BLaER1 treated with 17β-estradiol and CSF1 and Interleukin-3, amounts not matched to agents 10 nM and 100 nM (cell line): Measurements from ENCODE around the gene UNC93A.
"Not testable (repeated sequence)": the region's sequence is repeated elsewhere in the genome, so short reads cannot be mapped to it uniquely, and the experiment has no call there.

Experiments
- H3K27ac ChIP-seq, 11 experiments: shearing (Covaris generic); formaldehyde crosslinking; 2 replicates each; pipeline ENCODE4 v1.8.1; 2022
- H3K27me3 ChIP-seq, 11 experiments: shearing (Covaris generic); formaldehyde crosslinking; 2 replicates each; pipeline ENCODE4 v1.8.1; 2022
- H3K36me3 ChIP-seq, 11 experiments: shearing (Covaris generic); formaldehyde crosslinking; 2 replicates each; pipeline ENCODE4 v1.8.1; 2022
- H3K4me1 ChIP-seq, 10 experiments: shearing (Covaris generic); formaldehyde crosslinking; 2 replicates each; pipeline ENCODE4 v1.8.1; 2022
- H3K4me2 ChIP-seq, 11 experiments: shearing (Covaris generic); formaldehyde crosslinking; 2 replicates each; pipeline ENCODE4 v1.8.1; 2022
- H3K4me3 ChIP-seq, 10 experiments: shearing (Covaris generic); formaldehyde crosslinking; 2 replicates each; pipeline ENCODE4 v1.8.1; 2022
- H3K9ac ChIP-seq, 11 experiments: shearing (Covaris generic); formaldehyde crosslinking; 2 replicates each; pipeline ENCODE4 v1.8.1; 2022
- H3K9me3 ChIP-seq, 11 experiments: shearing (Covaris generic); formaldehyde crosslinking; replicated peaks in 1 of 11; 2 replicates each; pipeline ENCODE4 v1.8.1; 2022
- H4K20me1 ChIP-seq, 11 experiments: shearing (Covaris generic); formaldehyde crosslinking; 2 replicates each; pipeline ENCODE4 v1.8.1; 2022
- Cebpa-rat ChIP-seq, 11 experiments: shearing (Covaris generic); IDR thresholded peaks; 2 replicates each; pipeline ENCODE4 v1.8.1; 2022

Gene UNC93A

GRCh38 chr6:167279766-167280446, 11.2 kb upstream of the UNC93A start:
- no peak overlapping the region for H3K4me3 ChIP-seq
- no peaks in the 10 kb centered on the region for H3K9me3 ChIP-seq
- no peaks in the 10 kb centered on the region for H3K36me3 ChIP-seq
- H3K4me1 ChIP-seq = peaks cover 0 to 24% (median 16%) of the 10 kb centered on the region in 10 experiments; a peak in 16 of 20 replicates
- no peak overlapping the region for H3K9ac ChIP-seq
- H4K20me1 ChIP-seq = no peaks in the 10 kb centered on the region
- H3K4me2 ChIP-seq = no peak overlapping the region
- no peaks in the 10 kb centered on the region for H3K27me3 ChIP-seq
- no peak overlapping the region for H3K27ac ChIP-seq
- TF ChIP-seq Cebpa-rat (IDR thresholded peaks at IDR 0.05) = no peak

DNA sequence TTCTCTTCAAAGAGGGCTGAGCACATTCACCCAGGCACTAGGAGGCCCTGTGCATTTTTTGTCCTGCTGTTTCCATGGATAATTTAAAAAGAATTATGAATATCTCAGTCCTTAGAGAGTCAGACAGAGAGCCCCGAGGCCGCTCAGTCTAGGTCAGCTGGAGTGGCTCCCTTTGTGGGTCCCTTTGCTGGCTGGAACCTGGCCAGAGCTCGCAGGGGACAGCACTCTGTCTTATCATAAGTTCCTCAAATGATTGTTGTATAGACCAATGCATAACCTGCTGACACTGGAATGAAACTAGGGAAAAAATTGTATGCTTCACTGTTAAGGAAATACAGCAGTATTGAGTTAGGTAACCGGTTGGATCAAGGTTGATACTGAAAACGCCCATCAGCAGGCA, 10.6 kb upstream of the UNC93A start:
- not testable (repeated sequence) for H3K4me3 ChIP-seq, H3K4me2 ChIP-seq, H3K9ac ChIP-seq, H3K36me3 ChIP-seq, H3K9me3 ChIP-seq, H3K27me3 ChIP-seq, H4K20me1 ChIP-seq, H3K27ac ChIP-seq
- H3K4me1 ChIP-seq = peaks cover 0 to 24% (median 16%) of the 10 kb centered on the region in 10 experiments; a peak in 16 of 20 replicates

DNA sequence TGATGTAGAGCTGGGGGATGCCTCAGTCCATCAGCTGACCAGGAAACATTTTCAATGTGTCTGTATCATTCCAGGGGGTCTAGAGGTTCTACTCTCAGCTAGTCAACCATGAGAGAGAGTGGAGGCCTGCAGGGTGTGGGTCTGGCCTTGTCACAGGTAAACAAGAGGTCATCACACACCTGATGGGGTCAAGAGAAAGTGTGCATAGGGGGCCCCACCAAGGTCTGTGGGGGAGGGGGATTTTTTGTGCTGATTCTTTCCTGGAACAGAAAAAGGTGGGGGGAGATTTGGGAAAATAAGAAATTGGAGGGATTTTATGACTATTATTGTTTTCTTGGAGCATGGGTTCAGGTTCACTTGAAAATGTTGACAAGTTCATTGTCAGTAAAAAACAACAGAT, 8.9 kb upstream of the UNC93A start:
- no peak for TF ChIP-seq Cebpa-rat (IDR thresholded peaks at IDR 0.05)
- Histone ChIP-seq H3K4me3 (no peak overlapping the region), H3K36me3 (no peaks in the 10 kb centered on the region), H3K4me2 (no peak overlapping the region), H3K9me3 (no peaks in the 10 kb centered on the region), H3K27me3 (no peaks in the 10 kb centered on the region), H3K4me1 (peaks cover 0 to 20% (median 13%) of the 10 kb centered on the region in 10 experiments; a peak in 16 of 20 replicates), H3K9ac (no peak overlapping the region), H4K20me1 (no peaks in the 10 kb centered on the region), H3K27ac (no peak overlapping the region)

- not testable (repeated sequence) for H3K4me3 ChIP-seq, H3K9ac ChIP-seq, H3K9me3 ChIP-seq, H4K20me1 ChIP-seq, H3K27ac ChIP-seq, H3K4me1 ChIP-seq, H3K36me3 ChIP-seq, H3K4me2 ChIP-seq, H3K27me3 ChIP-seq
Measured at GRCh38 chr6:167284565-167284964, 6.5 kb upstream of the UNC93A start.

- Histone ChIP-seq H3K4me2 (no peak overlapping the region), H3K9me3 (no peaks in the 10 kb centered on the region), H3K4me3 (no peak overlapping the region), H3K9ac (no peak overlapping the region), H3K27ac (no peak overlapping the region), H3K27me3 (no peaks in the 10 kb centered on the region), H3K4me1 (no peaks in the 10 kb centered on the region), H3K36me3 (no peaks in the 10 kb centered on the region), H4K20me1 (no peaks in the 10 kb centered on the region)
- TF ChIP-seq Cebpa-rat (IDR thresholded peaks at IDR 0.05) = no peak
Measured at GRCh38 chr6:167285077-167285770, 5.9 kb upstream of the UNC93A start.

- no peaks in the 10 kb centered on the region for H3K36me3 ChIP-seq
- H4K20me1 ChIP-seq = no peaks in the 10 kb centered on the region
- no peaks in the 10 kb centered on the region for H3K9me3 ChIP-seq
- no peak overlapping the region for H3K27ac ChIP-seq
- no peak overlapping the region for H3K4me3 ChIP-seq
- no peaks in the 10 kb centered on the region for H3K27me3 ChIP-seq
- peaks cover 0 to 6% (median 0%) of the 10 kb centered on the region in 10 experiments; a peak in 1 of 20 replicates for H3K4me1 ChIP-seq
- no peak overlapping the region for H3K9ac ChIP-seq
- no peak overlapping the region for H3K4me2 ChIP-seq
- no peak for TF ChIP-seq Cebpa-rat (IDR thresholded peaks at IDR 0.05)
Measured at GRCh38 chr6:167287513-167288048, 3.5 kb upstream of the UNC93A start.

- not testable (repeated sequence) for H3K4me2 ChIP-seq, H3K4me1 ChIP-seq, H3K27ac ChIP-seq, H3K4me3 ChIP-seq, H3K9me3 ChIP-seq, H3K36me3 ChIP-seq, H3K27me3 ChIP-seq, H4K20me1 ChIP-seq, H3K9ac ChIP-seq
Measured at GRCh38 chr6:167288591-167289225, 2.4 kb upstream of the UNC93A start.

GRCh38 chr6:167289291-167289690, 1.8 kb upstream of the UNC93A start:
- H3K4me1 ChIP-seq = not testable (repeated sequence)

GRCh38 chr6:167291623-167292300, 647 bp downstream of the UNC93A start:
- TF ChIP-seq Cebpa-rat (IDR thresholded peaks at IDR 0.05) = peak in 2 of 11 experiments; percentile 21 to 53; a peak in 2 of 22 replicates
- no peaks in the 10 kb centered on the region for H4K20me1 ChIP-seq
- H3K4me2 ChIP-seq = no peak overlapping the region
- H3K9ac ChIP-seq = no peak overlapping the region
- no peaks in the 10 kb centered on the region for H3K27me3 ChIP-seq
- H3K4me1 ChIP-seq = peaks cover 0 to 6% (median 0%) of the 10 kb centered on the region in 10 experiments; a peak in 1 of 20 replicates
- no peaks in the 10 kb centered on the region for H3K9me3 ChIP-seq
- no peak overlapping the region for H3K4me3 ChIP-seq
- no peak overlapping the region for H3K27ac ChIP-seq
- H3K36me3 ChIP-seq = no peaks in the 10 kb centered on the region

More at GRCh38 chr6:167289291-167289690, 1.8 kb upstream of the UNC93A start:
- H3K36me3 ChIP-seq, H3K27ac ChIP-seq, H3K4me2 ChIP-seq, H3K9me3 ChIP-seq, H3K9ac ChIP-seq, H3K27me3 ChIP-seq, H3K4me3 ChIP-seq, H4K20me1 ChIP-seq: not testable (repeated sequence)
